Neural cell (in vitro differentiated cells): ENCODE measurements around the gene RPE65. TPM values are rescaled to one million over a fixed set of nuclear protein-coding genes. Genes with fewer than 3 reads are reported as not detected.
"Not testable (repeated sequence)": the region's sequence is repeated elsewhere in the genome, so short reads cannot be mapped to it uniquely, and the experiment has no call there.

Experiments
- H2AFZ ChIP-seq: fragments of 200-600, 300-800 bp; sonication (generic), shearing (Covaris generic); 2 replicates; pipeline ENCODE4 v1.6.0; 2014; ENCODE audit warnings: low read depth, mild to moderate bottlenecking, antibody characterized with exemption, low read length, moderate library complexity
- H3F3A ChIP-seq: fragments of 200-600 bp; shearing (Covaris generic); 2 replicates; pipeline ENCODE4 v1.6.1; 2016; ENCODE audit warnings: mild to moderate bottlenecking, moderate library complexity, mixed read lengths, antibody characterized with exemption, low read length; ENCODE audit not compliant: insufficient read depth, poor library complexity, severe bottlenecking
- H3K27ac ChIP-seq: fragments of 200-600, 300-800 bp; sonication (generic), shearing (Covaris generic); 2 replicates; pipeline ENCODE4 v1.5.1; 2014; ENCODE audit warnings: mild to moderate bottlenecking, low read length, moderate library complexity
- H3K27me3 ChIP-seq: fragments of 300-800, 200-600 bp; sonication (generic), shearing (Covaris generic); 2 replicates; pipeline ENCODE4 v1.6.0; 2014; ENCODE audit warnings: mild to moderate bottlenecking, low read depth, low read length, moderate library complexity; ENCODE audit not compliant: insufficient read depth
- H3K36me3 ChIP-seq: fragments of 300-800, 200-600 bp; sonication (generic), shearing (Covaris generic); 2 replicates; pipeline ENCODE4 v1.5.1; 2014; ENCODE audit warnings: mild to moderate bottlenecking, antibody characterized with exemption, low read length, moderate library complexity; ENCODE audit not compliant: insufficient read depth
- H3K4me2 ChIP-seq: fragments of 300-800, 200-600 bp; sonication (generic), shearing (Covaris generic); 2 replicates; pipeline ENCODE4 v1.6.0; 2014; ENCODE audit warnings: mild to moderate bottlenecking, low read length
- H3K4me3 ChIP-seq: fragments of 300-800, 200-600 bp; sonication (generic), shearing (Covaris generic); 2 replicates; pipeline ENCODE4 v1.5.1; 2014; ENCODE audit warnings: mild to moderate bottlenecking, low read length, moderate library complexity
- H3K79me2 ChIP-seq: fragments of 200-600 bp; shearing (Covaris generic); replicated peaks from 2 replicates; pipeline ENCODE4 v1.6.0; 2014; ENCODE audit warnings: mild to moderate bottlenecking, low read length, moderate library complexity; ENCODE audit not compliant: insufficient read depth
- H3K9ac ChIP-seq: fragments of 300-800, 200-600 bp; sonication (generic), shearing (Covaris generic); 2 replicates; pipeline ENCODE4 v1.6.1; 2016; ENCODE audit warnings: mild to moderate bottlenecking, low read length, mixed read lengths
- H3K9me2 ChIP-seq: fragments of 200-600 bp; shearing (Covaris generic); 2 replicates; pipeline ENCODE4 v1.6.1; 2016; ENCODE audit warnings: mild to moderate bottlenecking, low read length, mixed read lengths; ENCODE audit not compliant: insufficient read depth
- H3K9me3 ChIP-seq: fragments of 200-600, 300-800 bp; sonication (generic), shearing (Covaris generic); 2 replicates; pipeline ENCODE4 v1.6.1; 2016; ENCODE audit warnings: mild to moderate bottlenecking, mixed run types, low read length, moderate library complexity, mixed read lengths
- H4K20me1 ChIP-seq: fragments of 200-600 bp; shearing (Covaris generic); 2 replicates; pipeline ENCODE4 v1.6.1; 2016; ENCODE audit warnings: mild to moderate bottlenecking, mixed run types; ENCODE audit not compliant: insufficient read depth
- CTCF ChIP-seq: fragments of 450-650 bp; IDR thresholded peaks from 2 replicates; pipeline ENCODE4 v1.5.1; 2014; ENCODE audit warnings: antibody characterized with exemption, mild to moderate bottlenecking, moderate library complexity; ENCODE audit not compliant: poor library complexity, severe bottlenecking
- EP300 ChIP-seq: fragments of 450-650 bp; conservative IDR thresholded peaks from 2 replicates; pipeline ENCODE4 v1.6.1; 2014; ENCODE audit warnings: antibody characterized with exemption, mild to moderate bottlenecking, moderate library complexity; ENCODE audit not compliant: poor library complexity, severe bottlenecking
- EZH2 ChIP-seq: fragments of 200-600, 300-800 bp; shearing (Covaris generic), sonication (generic); IDR thresholded peaks from 2 replicates; pipeline ENCODE4 v1.6.1; 2014; ENCODE audit warnings: antibody characterized with exemption, low read length, borderline replicate concordance, mild to moderate bottlenecking; ENCODE audit not compliant: insufficient read depth, poor library complexity, severe bottlenecking
- MXI1 ChIP-seq: fragments of 450-650 bp; conservative IDR thresholded peaks from 2 replicates; pipeline ENCODE4 v1.6.1; 2014; ENCODE audit warnings: antibody characterized with exemption, mild to moderate bottlenecking; ENCODE audit not compliant: poor library complexity, severe bottlenecking
- POLR2AphosphoS5 ChIP-seq: IDR thresholded peaks from 2 replicates; pipeline ENCODE4 v1.6.1; 2012
- RAD21 ChIP-seq: fragments of 450-650 bp; conservative IDR thresholded peaks from 2 replicates; pipeline ENCODE4 v1.6.1; 2014; ENCODE audit warnings: antibody characterized with exemption, mild to moderate bottlenecking, moderate library complexity
- REST ChIP-seq: IDR thresholded peaks from 2 replicates; pipeline ENCODE4 v1.6.1; 2012; ENCODE audit warnings: borderline replicate concordance
- SMC3 ChIP-seq: fragments of 450-650 bp; conservative IDR thresholded peaks from 2 replicates; pipeline ENCODE4 v1.6.1; 2014; ENCODE audit warnings: antibody characterized with exemption, mild to moderate bottlenecking, moderate library complexity; ENCODE audit not compliant: poor library complexity
- TAF1 ChIP-seq: IDR thresholded peaks from 2 replicates; pipeline ENCODE4 v1.6.1; 2012; ENCODE audit warnings: low read depth
- polyA plus RNA-seq: library from polyadenylated mRNA; depleted of rRNA; stranded (reverse); fragments of >200 nt; gene quantifications from 2 replicates; pipeline ENCODE4 v1.2.3, GENCODE V29; 2014

Gene RPE65
- polyA plus RNA-seq, 1 donor from 2014 or later, result not detected

- TF ChIP-seq EP300, result no peak
- H3K9me2 ChIP-seq, result no peaks in the 10 kb centered on the region
- no peak overlapping the region for H3K4me3 ChIP-seq
- H3K79me2 ChIP-seq, result peaks cover 7% of the 10 kb centered on the region
- no peaks in the 10 kb centered on the region for H3K27me3 ChIP-seq
- H3K27ac ChIP-seq, result no peak overlapping the region
- H3K9ac ChIP-seq, result no peak overlapping the region
- H3K4me2 ChIP-seq, result no peak overlapping the region
- H2AFZ ChIP-seq, result no peak overlapping the region
- H4K20me1 ChIP-seq, result no peaks in the 10 kb centered on the region
- no peaks in the 10 kb centered on the region for H3K9me3 ChIP-seq
- no peaks in the 10 kb centered on the region for H3F3A ChIP-seq
- no peaks in the 10 kb centered on the region for H3K36me3 ChIP-seq
Measured at GRCh38 chr1:68495532-68495931, 45.8 kb upstream of the RPE65 start.

DNA sequence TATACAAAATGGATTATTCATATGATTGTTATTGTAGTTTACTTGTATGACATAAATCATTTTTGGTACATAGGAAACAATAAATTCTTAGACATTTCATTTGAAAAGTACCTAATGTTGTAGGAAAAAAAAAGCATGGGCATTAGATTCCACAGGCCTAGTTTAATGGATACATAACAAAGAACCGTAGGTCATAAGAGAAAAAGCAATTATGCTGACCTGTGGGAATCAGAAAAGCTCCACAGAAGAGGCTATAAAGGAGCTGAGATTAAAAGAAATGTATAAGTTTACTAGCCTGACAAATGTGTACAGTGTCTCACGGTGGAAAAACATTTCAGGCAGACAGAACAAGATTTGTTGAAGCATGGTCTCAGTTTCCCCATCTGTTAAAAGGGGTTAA is 43.4 kb upstream of the RPE65 start:
- Histone ChIP-seq H4K20me1 (no peaks in the 10 kb centered on the region), H3K27ac (no peak overlapping the region), H3K4me3 (no peak overlapping the region), H2AFZ (no peak overlapping the region), H3F3A (no peaks in the 10 kb centered on the region), H3K4me2 (no peak overlapping the region), H3K9ac (no peak overlapping the region), H3K79me2 (peaks cover 7% of the 10 kb centered on the region), H3K9me2 (no peaks in the 10 kb centered on the region), H3K9me3 (no peaks in the 10 kb centered on the region), H3K27me3 (no peaks in the 10 kb centered on the region), H3K36me3 (no peaks in the 10 kb centered on the region)
- no peak for TF ChIP-seq EP300

DNA sequence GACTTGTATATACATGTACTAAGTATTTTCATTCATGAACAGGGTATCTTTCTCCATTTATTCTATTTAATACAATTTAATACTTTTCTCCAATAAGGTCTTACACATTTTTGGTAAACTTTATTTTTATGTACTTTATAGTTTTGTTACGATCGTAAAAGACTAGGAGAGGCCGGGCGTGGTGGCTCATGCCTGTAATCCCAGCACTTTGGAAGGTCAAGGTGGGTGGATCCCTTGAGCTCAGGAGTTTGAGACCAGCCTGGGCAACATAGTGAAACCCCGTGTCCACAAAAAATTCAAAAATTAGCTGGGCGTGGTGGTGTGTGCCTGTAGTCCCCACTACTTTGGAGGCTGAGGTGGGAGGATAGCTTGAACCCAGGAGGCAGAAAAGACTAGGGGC is 42.5 kb upstream of the RPE65 start:
- not testable (repeated sequence) for H2AFZ ChIP-seq, H3K27me3 ChIP-seq, H3K36me3 ChIP-seq, H3K79me2 ChIP-seq, H3K9me3 ChIP-seq, H3K27ac ChIP-seq, H3K9ac ChIP-seq, H3K9me2 ChIP-seq, H3F3A ChIP-seq, H4K20me1 ChIP-seq, H3K4me2 ChIP-seq, H3K4me3 ChIP-seq

DNA sequence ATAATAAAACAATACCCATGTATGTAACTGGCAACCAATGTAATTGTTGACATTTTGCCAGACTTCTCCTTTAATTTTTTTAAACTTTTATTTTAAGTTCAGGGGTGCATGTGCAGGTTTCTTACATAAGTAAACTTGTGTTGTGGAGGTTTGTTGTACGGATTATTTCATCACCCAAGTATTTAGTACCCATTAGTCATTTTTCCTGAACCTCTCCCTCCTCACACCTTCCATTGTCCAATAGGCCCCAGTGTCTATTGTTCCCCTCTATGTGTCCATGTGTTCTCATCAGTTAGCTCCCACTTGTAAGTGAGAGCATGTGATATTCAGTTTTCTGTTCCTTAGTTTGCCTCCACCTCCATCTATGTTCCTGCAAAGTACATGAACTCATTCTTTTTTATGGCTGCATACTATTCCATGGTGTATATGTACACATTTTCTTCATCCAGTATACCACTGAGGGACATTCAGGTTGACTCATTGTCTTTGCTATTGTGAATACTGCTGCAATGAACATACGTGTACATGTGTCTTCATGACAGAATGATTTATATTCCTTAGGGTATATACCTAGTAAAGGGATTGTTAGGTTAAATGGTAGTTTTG is 40.4 kb upstream of the RPE65 start:
- H3K36me3 ChIP-seq, result no peaks in the 10 kb centered on the region
- no peaks in the 10 kb centered on the region for H3F3A ChIP-seq
- H3K9me3 ChIP-seq, result no peaks in the 10 kb centered on the region
- no peaks in the 10 kb centered on the region for H4K20me1 ChIP-seq
- H3K9me2 ChIP-seq, result no peaks in the 10 kb centered on the region
- no peak overlapping the region for H3K4me3 ChIP-seq
- H3K9ac ChIP-seq, result no peak overlapping the region
- no peaks in the 10 kb centered on the region for H3K79me2 ChIP-seq
- no peak overlapping the region for H3K4me2 ChIP-seq
- H3K27me3 ChIP-seq, result no peaks in the 10 kb centered on the region
- no peak overlapping the region for H3K27ac ChIP-seq
- no peak for TF ChIP-seq RAD21
- no peak for TF ChIP-seq EP300
- no peak for TF ChIP-seq POLR2AphosphoS5
- no peak for TF ChIP-seq CTCF
- no peak for TF ChIP-seq EZH2
- no peak for TF ChIP-seq SMC3
- no peak for TF ChIP-seq REST
- TF ChIP-seq MXI1, result no peak
- no peak for TF ChIP-seq TAF1
- no peak overlapping the region for H2AFZ ChIP-seq
